PFSK-1 (cell line): ENCODE measurements around the gene TAS2R46.

Experiments
- FOXP2 ChIP-seq: optimal IDR thresholded peaks from 2 replicates; pipeline ENCODE3; 2011; ENCODE audit warnings: borderline replicate concordance, control low read depth, inconsistent platforms; ENCODE audit not compliant: insufficient read depth; ENCODE audit errors: extremely low read length, extremely low read depth
- POLR2AphosphoS5 ChIP-seq: IDR thresholded peaks from 2 replicates; pipeline ENCODE4 v1.6.1; 2012; ENCODE audit warnings: low read depth, mild to moderate bottlenecking, control low read depth, low read length, moderate library complexity
- SIN3A ChIP-seq: IDR thresholded peaks from 2 replicates; pipeline ENCODE4 v1.6.1; 2012; ENCODE audit warnings: mild to moderate bottlenecking, low read length, moderate library complexity, borderline replicate concordance; ENCODE audit not compliant: insufficient read depth
- TAF1 ChIP-seq: IDR thresholded peaks from 2 replicates; pipeline ENCODE4 v1.6.1; 2012; ENCODE audit warnings: low read length, control low read depth, borderline replicate concordance; ENCODE audit not compliant: insufficient read depth
- TF ChIP-seq, protein P1 (sequence below), 2 experiments: IDR thresholded peaks; 2 replicates each; pipeline versions ENCODE4 v1.6.1 to v1.8.0; 2011 to 2012; ENCODE audit warnings: low read depth in 2 of 2, low read length in 2 of 2, control low read depth in 1 of 2, inconsistent platforms in 1 of 2, mild to moderate bottlenecking in 1 of 2, moderate library complexity in 1 of 2; ENCODE audit not compliant: insufficient read depth in 1 of 2

The TAS2R46 gene

DNA sequence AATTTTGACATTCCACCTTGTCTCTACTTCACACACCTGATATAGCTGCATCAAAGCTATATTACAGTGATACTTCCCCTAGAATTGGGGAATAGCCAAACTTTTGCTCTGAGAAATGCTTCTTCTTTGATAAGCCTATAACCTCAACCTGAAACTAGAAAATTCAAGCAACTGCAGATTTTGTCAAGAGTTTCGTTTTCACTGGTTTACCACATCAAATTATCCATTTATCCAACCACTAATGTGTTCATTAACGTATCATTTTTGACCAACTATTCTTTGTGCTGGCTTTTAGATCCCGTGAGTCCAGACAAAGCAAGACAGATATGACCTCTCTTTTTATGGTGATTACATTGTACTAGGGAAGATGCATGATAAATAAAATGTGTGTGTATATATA is 13.5 kb upstream of the TAS2R46 start:
- TF ChIP-seq TAF1 (no peak), FOXP2 (no peak), POLR2AphosphoS5 (no peak), SIN3A (no peak)
- TF ChIP-seq, protein P1, sequence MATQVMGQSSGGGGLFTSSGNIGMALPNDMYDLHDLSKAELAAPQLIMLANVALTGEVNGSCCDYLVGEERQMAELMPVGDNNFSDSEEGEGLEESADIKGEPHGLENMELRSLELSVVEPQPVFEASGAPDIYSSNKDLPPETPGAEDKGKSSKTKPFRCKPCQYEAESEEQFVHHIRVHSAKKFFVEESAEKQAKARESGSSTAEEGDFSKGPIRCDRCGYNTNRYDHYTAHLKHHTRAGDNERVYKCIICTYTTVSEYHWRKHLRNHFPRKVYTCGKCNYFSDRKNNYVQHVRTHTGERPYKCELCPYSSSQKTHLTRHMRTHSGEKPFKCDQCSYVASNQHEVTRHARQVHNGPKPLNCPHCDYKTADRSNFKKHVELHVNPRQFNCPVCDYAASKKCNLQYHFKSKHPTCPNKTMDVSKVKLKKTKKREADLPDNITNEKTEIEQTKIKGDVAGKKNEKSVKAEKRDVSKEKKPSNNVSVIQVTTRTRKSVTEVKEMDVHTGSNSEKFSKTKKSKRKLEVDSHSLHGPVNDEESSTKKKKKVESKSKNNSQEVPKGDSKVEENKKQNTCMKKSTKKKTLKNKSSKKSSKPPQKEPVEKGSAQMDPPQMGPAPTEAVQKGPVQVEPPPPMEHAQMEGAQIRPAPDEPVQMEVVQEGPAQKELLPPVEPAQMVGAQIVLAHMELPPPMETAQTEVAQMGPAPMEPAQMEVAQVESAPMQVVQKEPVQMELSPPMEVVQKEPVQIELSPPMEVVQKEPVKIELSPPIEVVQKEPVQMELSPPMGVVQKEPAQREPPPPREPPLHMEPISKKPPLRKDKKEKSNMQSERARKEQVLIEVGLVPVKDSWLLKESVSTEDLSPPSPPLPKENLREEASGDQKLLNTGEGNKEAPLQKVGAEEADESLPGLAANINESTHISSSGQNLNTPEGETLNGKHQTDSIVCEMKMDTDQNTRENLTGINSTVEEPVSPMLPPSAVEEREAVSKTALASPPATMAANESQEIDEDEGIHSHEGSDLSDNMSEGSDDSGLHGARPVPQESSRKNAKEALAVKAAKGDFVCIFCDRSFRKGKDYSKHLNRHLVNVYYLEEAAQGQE (IDR thresholded peaks at IDR 0.05; ENCODE audit: insufficient read depth in 1 of 2, low read depth in 2 of 2, low read length in 2 of 2), result no peak

DNA sequence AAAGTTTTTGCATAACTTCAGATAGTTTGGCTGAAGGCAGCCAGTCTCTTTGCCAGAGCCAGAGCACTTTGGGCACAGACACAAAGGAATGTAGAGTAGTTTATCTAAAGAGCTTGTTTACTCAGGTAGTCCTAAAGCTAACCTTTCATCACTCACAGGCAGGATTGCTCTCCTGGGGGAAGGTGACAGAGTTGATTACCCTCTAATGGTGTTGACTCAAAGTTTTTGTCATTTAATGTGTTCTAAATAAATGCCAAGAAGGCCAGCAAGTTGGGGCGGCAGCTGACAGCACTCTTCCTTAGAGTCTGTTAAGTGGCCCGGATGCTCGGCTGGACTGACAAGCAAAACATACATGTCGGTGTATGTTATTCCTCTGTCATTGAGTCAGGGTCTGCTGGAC is 9.3 kb upstream of the TAS2R46 start:
- TF ChIP-seq FOXP2, result no peak
- TF ChIP-seq SIN3A, result no peak
- TF ChIP-seq POLR2AphosphoS5, result no peak
- no peak for TF ChIP-seq TAF1
- TF ChIP-seq, protein P1 (IDR thresholded peaks at IDR 0.05; ENCODE audit: insufficient read depth in 1 of 2, low read depth in 2 of 2, low read length in 2 of 2), result no peak

DNA sequence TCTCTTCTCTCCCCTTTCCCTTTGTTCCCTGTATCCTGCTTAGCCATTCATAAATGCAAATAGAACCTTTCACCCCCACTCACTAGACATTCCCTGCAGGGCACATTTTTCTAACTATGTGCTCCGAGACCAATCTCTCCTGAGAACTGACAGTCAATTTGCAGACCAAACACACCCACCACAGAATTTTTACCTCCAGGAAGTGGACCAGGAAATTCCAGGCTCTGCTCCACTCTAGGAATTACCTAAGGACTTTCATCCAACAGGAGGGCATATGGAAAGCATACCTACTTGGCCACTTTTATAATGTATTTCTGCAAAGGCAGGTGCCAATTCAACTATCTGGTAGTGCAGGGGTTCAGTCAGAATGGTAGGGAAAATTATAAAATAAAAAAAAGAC is 8.9 kb upstream of the TAS2R46 start:
- TF ChIP-seq SIN3A (no peak), TAF1 (no peak), POLR2AphosphoS5 (no peak), FOXP2 (no peak)
- TF ChIP-seq, protein P1 (IDR thresholded peaks at IDR 0.05; ENCODE audit: insufficient read depth in 1 of 2, low read depth in 2 of 2, low read length in 2 of 2), result no peak

DNA sequence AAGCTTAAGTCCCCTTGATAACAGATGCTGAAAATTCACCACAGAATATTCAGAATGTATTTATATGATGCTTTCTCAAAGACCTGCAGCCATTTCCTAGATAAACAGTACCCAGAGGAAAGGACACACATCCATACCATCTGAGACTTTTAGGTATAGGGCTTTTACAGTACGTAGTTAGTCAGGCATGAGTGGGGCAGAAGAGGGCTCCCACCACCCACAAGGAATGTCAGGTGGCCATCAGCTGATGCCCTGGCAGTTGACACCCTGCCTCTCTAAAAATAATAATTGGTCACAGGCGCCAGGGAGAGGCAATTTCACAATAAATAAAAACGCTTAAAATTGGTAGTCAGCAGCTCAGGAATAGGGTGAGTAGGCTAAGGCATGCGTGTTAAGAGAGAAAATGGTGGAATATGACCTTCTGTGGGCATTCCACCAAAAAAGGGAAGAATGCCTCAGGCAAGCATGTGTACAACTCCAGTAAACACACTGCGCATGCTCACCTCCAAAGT is 7.8 kb upstream of the TAS2R46 start:
- no peak for TF ChIP-seq SIN3A
- TF ChIP-seq TAF1, result no peak
- no peak for TF ChIP-seq FOXP2
- TF ChIP-seq POLR2AphosphoS5, result no peak
- TF ChIP-seq, protein P1 (IDR thresholded peaks at IDR 0.05; ENCODE audit: insufficient read depth in 1 of 2, low read depth in 2 of 2, low read length in 2 of 2), result no peak

DNA sequence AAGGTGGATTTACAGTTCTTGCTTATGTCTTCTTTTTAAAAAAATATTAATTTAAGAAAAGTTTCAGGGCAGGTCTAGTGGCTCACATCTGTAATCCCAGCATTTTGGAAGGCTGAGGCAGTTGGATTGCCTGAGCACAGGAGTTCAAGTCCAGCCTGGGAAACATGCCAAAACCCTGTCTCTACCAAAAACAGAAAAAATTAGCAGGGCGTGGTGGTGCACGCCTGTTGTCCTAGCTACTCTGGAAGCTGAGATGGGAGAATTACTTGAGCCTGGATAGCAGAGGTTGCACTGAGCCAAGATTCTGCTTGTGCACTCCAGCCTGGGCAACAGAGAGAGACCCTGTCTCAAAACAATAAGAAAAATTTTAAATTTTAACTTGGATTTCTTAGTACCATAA is 5.4 kb upstream of the TAS2R46 start:
- no peak for TF ChIP-seq SIN3A
- TF ChIP-seq, protein P1 (IDR thresholded peaks at IDR 0.05; ENCODE audit: insufficient read depth in 1 of 2, low read depth in 2 of 2, low read length in 2 of 2), result no peak
- TF ChIP-seq POLR2AphosphoS5, result no peak
- no peak for TF ChIP-seq FOXP2
- no peak for TF ChIP-seq TAF1
